ENCODE measurements around the gene NPAS2. TPM values are rescaled to one million over a fixed set of nuclear protein-coding genes. Genes with fewer than 3 reads are reported as not detected.

The NPAS2 gene
- total RNA-seq, 1 experiment from 2014 or later, result 38.3 TPM

GRCh38 chr2:100786985-100787384 is 33.0 kb upstream of the NPAS2 start:
- intact Hi-C loops (cut with micrococcal nuclease; ENCODE audit: unreplicated experiment), result loop anchor here (1.0 to 5.0 kb wide), 2 partner anchors 10 to 55 kb away; no protein-coding TSS in a partner anchor
- Histone ChIP-seq H4K20me1 (ENCODE audit: insufficient read depth) (no peaks in the 10 kb centered on the region), H3K27ac (peak overlapping the region; percentile 77), H2AFZ (no peak overlapping the region), H3K9me2 (ENCODE audit: insufficient read depth) (no peaks in the 10 kb centered on the region), H3K79me2 (ENCODE audit: low read depth) (no peaks in the 10 kb centered on the region), H3F3A (ENCODE audit: insufficient read depth, low read depth) (peaks cover 34% of the 10 kb centered on the region), H3K4me3 (peak overlapping the region; percentile 15; the same call in 1 of the 2 replicates), H3K9me3 (ENCODE audit: insufficient read depth, low read depth) (no peaks in the 10 kb centered on the region), H3K4me1 (replicated peaks; ENCODE audit: insufficient read depth) (peaks cover 56% of the 10 kb centered on the region), H3K36me3 (ENCODE audit: low read depth) (no peaks in the 10 kb centered on the region), H3K4me2 (peak overlapping the region; percentile 72), H3K27me3 (ENCODE audit: insufficient read depth, low read depth) (no peaks in the 10 kb centered on the region)
- no peak for TF ChIP-seq CTCF (conservative IDR thresholded peaks at IDR 0.05)
- no peak for TF ChIP-seq EZH2 (IDR thresholded peaks at IDR 0.05; ENCODE audit: low read depth)
- POLR2A ChIA-PET (ENCODE audit: unreplicated experiment), result no interaction called here
- DNase-seq, result no peak
- CTCF ChIA-PET, result no interaction called here
- BruUV-seq (replicated peaks), result no TSS peak

GRCh38 chr2:100789361-100789760 is 30.6 kb upstream of the NPAS2 start:
- intact Hi-C loops (cut with micrococcal nuclease; ENCODE audit: unreplicated experiment), result loop anchor here (5.0 kb wide), 1 partner anchor 57 kb away; no protein-coding TSS in a partner anchor
- H3K9me3 ChIP-seq (ENCODE audit: insufficient read depth, low read depth), result no peaks in the 10 kb centered on the region
- H3K36me3 ChIP-seq (ENCODE audit: low read depth), result no peaks in the 10 kb centered on the region
- peaks cover 30% of the 10 kb centered on the region for H3F3A ChIP-seq (ENCODE audit: insufficient read depth, low read depth)
- CTCF ChIA-PET, result no interaction called here
- DNase-seq, result no peak
- no peaks in the 10 kb centered on the region for H3K9me2 ChIP-seq (ENCODE audit: insufficient read depth)
- no peaks in the 10 kb centered on the region for H3K27me3 ChIP-seq (ENCODE audit: insufficient read depth, low read depth)
- H3K27ac ChIP-seq, result no peak overlapping the region
- no peak overlapping the region for H2AFZ ChIP-seq
- BruUV-seq (replicated peaks), result no TSS peak
- no peaks in the 10 kb centered on the region for H3K79me2 ChIP-seq (ENCODE audit: low read depth)
- H4K20me1 ChIP-seq (ENCODE audit: insufficient read depth), result no peaks in the 10 kb centered on the region
- no peak overlapping the region for H3K4me3 ChIP-seq
- H3K4me1 ChIP-seq (replicated peaks; ENCODE audit: insufficient read depth), result peaks cover 32% of the 10 kb centered on the region
- H3K4me2 ChIP-seq, result no peak overlapping the region
- TF ChIP-seq EZH2 (IDR thresholded peaks at IDR 0.05; ENCODE audit: low read depth), result no peak
- TF ChIP-seq CTCF (conservative IDR thresholded peaks at IDR 0.05), result no peak
- POLR2A ChIA-PET (ENCODE audit: unreplicated experiment), result no interaction called here

- TF ChIP-seq CTCF (conservative IDR thresholded peaks at IDR 0.05), result no peak
- TF ChIP-seq EZH2 (IDR thresholded peaks at IDR 0.05; ENCODE audit: low read depth), result no peak
- Histone ChIP-seq H3K9me2 (ENCODE audit: insufficient read depth) (no peaks in the 10 kb centered on the region), H2AFZ (no peak overlapping the region), H4K20me1 (ENCODE audit: insufficient read depth) (no peaks in the 10 kb centered on the region), H3K4me2 (no peak overlapping the region), H3K4me1 (replicated peaks; ENCODE audit: insufficient read depth) (peaks cover 15% of the 10 kb centered on the region), H3K9me3 (ENCODE audit: insufficient read depth, low read depth) (no peaks in the 10 kb centered on the region), H3K79me2 (ENCODE audit: low read depth) (no peaks in the 10 kb centered on the region), H3K27me3 (ENCODE audit: insufficient read depth, low read depth) (no peaks in the 10 kb centered on the region), H3F3A (ENCODE audit: insufficient read depth, low read depth) (peaks cover 11% of the 10 kb centered on the region), H3K4me3 (no peak overlapping the region), H3K27ac (no peak overlapping the region), H3K36me3 (ENCODE audit: low read depth) (no peaks in the 10 kb centered on the region)
- DNase-seq, result no peak
- BruUV-seq (replicated peaks), result no TSS peak
- intact Hi-C loops (cut with micrococcal nuclease; ENCODE audit: unreplicated experiment), result no loop called here
- ChIA-PET POLR2A (ENCODE audit: unreplicated experiment) (no interaction called here), CTCF (no interaction called here)
Measured at GRCh38 chr2:100791294-100791935, 28.5 kb upstream of the NPAS2 start.

All from PC-9 (cell line).